Measurements from ENCODE around the gene SEMA3F.

SEMA3F gene

GRCh38 chr3:50218448-50218847 lies 63.3 kb downstream of the SEMA3F start:
- no peak overlapping the region for H3K4me2 ChIP-seq (ENCODE audit: low read depth, low read length, poor library complexity, severe bottlenecking)
- no peaks in the 10 kb centered on the region for H3K27me3 ChIP-seq (ENCODE audit: low read length)
- H3F3A ChIP-seq (ENCODE audit: insufficient read depth): no peaks in the 10 kb centered on the region
- no peak overlapping the region for H3K4me3 ChIP-seq (ENCODE audit: insufficient read depth, low read length, poor library complexity, severe bottlenecking)
- no peak overlapping the region for H3K27ac ChIP-seq (ENCODE audit: low read depth, low read length)
- H3K9me2 ChIP-seq (replicated peaks; ENCODE audit: insufficient read depth, low read length): no peaks in the 10 kb centered on the region
- no peak overlapping the region for H2AFZ ChIP-seq (ENCODE audit: low read depth, low read length, severe bottlenecking)
- H3K9me3 ChIP-seq (ENCODE audit: insufficient read depth, low read length): no peaks in the 10 kb centered on the region
- no peaks in the 10 kb centered on the region for H4K20me1 ChIP-seq (ENCODE audit: low read depth, low read length)
- H3K9ac ChIP-seq (ENCODE audit: low read length): no peak overlapping the region
- no peaks in the 10 kb centered on the region for H3K36me3 ChIP-seq (ENCODE audit: low read length)
- no peaks in the 10 kb centered on the region for H3K79me2 ChIP-seq (ENCODE audit: insufficient read depth, low read length)
- TF ChIP-seq CTCF (IDR thresholded peaks at IDR 0.05; ENCODE audit: insufficient read depth, low read length, poor library complexity, severe bottlenecking) (no peak), EZH2phosphoT487 (conservative IDR thresholded peaks at IDR 0.05; ENCODE audit: low read length) (no peak)

- no peak overlapping the region for H3K9ac ChIP-seq (ENCODE audit: low read length)
- no peak overlapping the region for H2AFZ ChIP-seq (ENCODE audit: low read depth, low read length, severe bottlenecking)
- H3K9me3 ChIP-seq (ENCODE audit: insufficient read depth, low read length): no peaks in the 10 kb centered on the region
- no peak overlapping the region for H3K4me2 ChIP-seq (ENCODE audit: low read depth, low read length, poor library complexity, severe bottlenecking)
- H3F3A ChIP-seq (ENCODE audit: insufficient read depth): no peaks in the 10 kb centered on the region
- H3K27me3 ChIP-seq (ENCODE audit: low read length): no peaks in the 10 kb centered on the region
- no peaks in the 10 kb centered on the region for H3K36me3 ChIP-seq (ENCODE audit: low read length)
- no peak overlapping the region for H3K27ac ChIP-seq (ENCODE audit: low read depth, low read length)
- H3K79me2 ChIP-seq (ENCODE audit: insufficient read depth, low read length): no peaks in the 10 kb centered on the region
- no peak overlapping the region for H3K4me3 ChIP-seq (ENCODE audit: insufficient read depth, low read length, poor library complexity, severe bottlenecking)
- H4K20me1 ChIP-seq (ENCODE audit: low read depth, low read length): no peaks in the 10 kb centered on the region
- no peaks in the 10 kb centered on the region for H3K9me2 ChIP-seq (replicated peaks; ENCODE audit: insufficient read depth, low read length)
- no peak for TF ChIP-seq EZH2phosphoT487 (conservative IDR thresholded peaks at IDR 0.05; ENCODE audit: low read length)
- no peak for TF ChIP-seq CTCF (IDR thresholded peaks at IDR 0.05; ENCODE audit: insufficient read depth, low read length, poor library complexity, severe bottlenecking)
Measured at GRCh38 chr3:50219285-50219684, 64.2 kb downstream of the SEMA3F start.

GRCh38 chr3:50220109-50220508 lies 65.0 kb downstream of the SEMA3F start:
- Histone ChIP-seq H3K9me3 (ENCODE audit: insufficient read depth, low read length) (no peaks in the 10 kb centered on the region), H3F3A (ENCODE audit: insufficient read depth) (no peaks in the 10 kb centered on the region), H3K4me3 (ENCODE audit: insufficient read depth, low read length, poor library complexity, severe bottlenecking) (no peak overlapping the region), H3K79me2 (ENCODE audit: insufficient read depth, low read length) (no peaks in the 10 kb centered on the region), H4K20me1 (ENCODE audit: low read depth, low read length) (no peaks in the 10 kb centered on the region), H3K9ac (ENCODE audit: low read length) (no peak overlapping the region), H3K9me2 (replicated peaks; ENCODE audit: insufficient read depth, low read length) (no peaks in the 10 kb centered on the region), H2AFZ (ENCODE audit: low read depth, low read length, severe bottlenecking) (no peak overlapping the region), H3K27ac (ENCODE audit: low read depth, low read length) (no peak overlapping the region), H3K36me3 (ENCODE audit: low read length) (no peaks in the 10 kb centered on the region), H3K27me3 (ENCODE audit: low read length) (no peaks in the 10 kb centered on the region), H3K4me2 (ENCODE audit: low read depth, low read length, poor library complexity, severe bottlenecking) (no peak overlapping the region)
- no peak for TF ChIP-seq EZH2phosphoT487 (conservative IDR thresholded peaks at IDR 0.05; ENCODE audit: low read length)
- no peak for TF ChIP-seq CTCF (IDR thresholded peaks at IDR 0.05; ENCODE audit: insufficient read depth, low read length, poor library complexity, severe bottlenecking)

GRCh38 chr3:50221051-50221410 lies 65.9 kb downstream of the SEMA3F start:
- Histone ChIP-seq H3K9me2 (replicated peaks; ENCODE audit: insufficient read depth, low read length) (no peaks in the 10 kb centered on the region), H3K4me2 (ENCODE audit: low read depth, low read length, poor library complexity, severe bottlenecking) (no peak overlapping the region), H2AFZ (ENCODE audit: low read depth, low read length, severe bottlenecking) (no peak overlapping the region), H3K79me2 (ENCODE audit: insufficient read depth, low read length) (no peaks in the 10 kb centered on the region), H3K36me3 (ENCODE audit: low read length) (no peaks in the 10 kb centered on the region), H3F3A (ENCODE audit: insufficient read depth) (no peaks in the 10 kb centered on the region), H3K27ac (ENCODE audit: low read depth, low read length) (no peak overlapping the region), H4K20me1 (ENCODE audit: low read depth, low read length) (no peaks in the 10 kb centered on the region), H3K27me3 (ENCODE audit: low read length) (no peaks in the 10 kb centered on the region), H3K4me3 (ENCODE audit: insufficient read depth, low read length, poor library complexity, severe bottlenecking) (no peak overlapping the region), H3K9me3 (ENCODE audit: insufficient read depth, low read length) (no peaks in the 10 kb centered on the region), H3K9ac (ENCODE audit: low read length) (no peak overlapping the region)
- TF ChIP-seq CTCF (IDR thresholded peaks at IDR 0.05; ENCODE audit: insufficient read depth, low read length, poor library complexity, severe bottlenecking): no peak
- no peak for TF ChIP-seq EZH2phosphoT487 (conservative IDR thresholded peaks at IDR 0.05; ENCODE audit: low read length)

All from SU-DHL-6 (cell line).